A549 treated with GW870086 at 1 μM for 4 hours (cell line): ENCODE data around the gene GFRA4. TPM values are rescaled to one million over a fixed set of nuclear protein-coding genes. Genes with fewer than 3 reads are reported as not detected.

Experiments used
- total RNA-seq: library from RNA; stranded (reverse); fragments of 200-300 nt; extraction: Qiagen RNA extraction; gene quantifications from 5 replicates; pipeline ENCODE4 v1.2.3, GENCODE V29; 2022; ENCODE audit warnings: low read depth

Gene GFRA4, protein sequence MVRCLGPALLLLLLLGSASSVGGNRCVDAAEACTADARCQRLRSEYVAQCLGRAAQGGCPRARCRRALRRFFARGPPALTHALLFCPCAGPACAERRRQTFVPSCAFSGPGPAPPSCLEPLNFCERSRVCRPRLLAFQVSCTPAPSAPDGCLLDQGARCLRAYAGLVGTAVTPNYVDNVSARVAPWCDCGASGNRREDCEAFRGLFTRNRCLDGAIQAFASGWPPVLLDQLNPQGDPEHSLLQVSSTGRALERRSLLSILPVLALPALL
- total RNA-seq, result not detected in 5 replicates

DNA sequence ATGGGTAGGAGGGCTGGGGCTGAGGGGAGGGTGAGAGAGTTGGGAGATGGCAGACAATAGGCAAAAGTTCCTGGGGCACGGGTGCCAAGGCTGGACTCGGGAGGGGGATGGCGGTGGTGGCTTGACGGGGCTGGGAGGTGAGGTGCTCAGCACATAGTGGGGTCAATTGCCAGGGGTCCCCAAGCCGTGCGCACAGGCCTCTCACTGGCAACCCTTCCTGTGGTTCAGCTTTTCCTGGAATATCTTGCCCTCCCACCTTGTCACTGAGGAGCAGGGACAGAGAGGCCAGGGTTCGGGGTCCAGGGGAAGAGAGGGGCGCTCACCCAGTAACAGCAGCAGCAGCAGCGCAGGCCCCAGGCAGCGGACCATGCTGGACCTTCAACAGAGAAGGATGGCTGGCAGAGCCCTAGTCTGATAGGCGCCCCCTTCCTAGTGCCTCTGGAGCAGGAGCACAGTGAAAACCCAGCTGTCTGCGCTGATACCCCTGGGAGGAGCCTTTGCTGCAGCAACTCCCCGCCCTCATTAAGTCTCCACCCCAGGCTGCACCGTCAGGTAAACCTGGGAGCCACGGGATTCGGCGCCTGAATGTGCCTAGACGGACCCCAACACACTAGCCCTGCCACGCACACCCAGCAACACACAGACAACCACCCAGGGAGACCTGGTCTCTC, at the start of gene GFRA4:
Gene GFRA4 (minus strand): TSS at position 369 of the 671 bp plus-strand sequence. CDS start 0 bp downstream, at position 369.

DNA sequence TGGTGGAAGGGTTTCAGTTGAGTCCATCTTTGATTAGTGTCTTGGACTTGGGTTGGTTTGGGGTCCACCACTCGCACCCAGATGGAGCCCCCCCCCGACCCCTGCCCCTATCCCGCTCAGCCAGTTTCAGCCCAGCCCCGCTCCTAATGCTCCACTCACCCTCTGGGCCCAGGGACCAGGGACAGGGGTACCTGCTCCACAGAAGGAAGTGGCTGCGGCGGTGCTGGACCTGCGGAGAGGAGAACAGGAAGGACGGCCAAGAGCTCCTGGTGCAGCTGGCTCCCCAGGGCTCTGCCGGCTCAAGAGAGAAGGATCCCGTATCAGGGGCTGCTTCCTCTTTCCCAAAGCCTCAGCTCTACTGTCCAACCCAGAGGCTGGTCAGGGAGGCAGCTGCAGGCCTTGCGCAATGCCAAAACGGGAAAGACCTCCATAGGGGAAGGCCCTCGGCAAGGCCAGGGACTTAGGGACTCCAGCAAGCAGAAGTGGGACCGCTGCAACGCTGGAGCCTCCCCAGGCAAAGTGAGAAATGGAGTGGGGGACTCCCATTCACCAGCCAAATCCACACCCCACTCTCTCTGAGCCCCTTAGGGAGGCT, 49.2 kb upstream of the GFRA4 start, which contains the start of gene SIGLEC1:
Gene SIGLEC1 (minus strand): TSS at position 322 of the 595 bp plus-strand sequence. CDS start 5,472 bp downstream, outside the sequence.

DNA sequence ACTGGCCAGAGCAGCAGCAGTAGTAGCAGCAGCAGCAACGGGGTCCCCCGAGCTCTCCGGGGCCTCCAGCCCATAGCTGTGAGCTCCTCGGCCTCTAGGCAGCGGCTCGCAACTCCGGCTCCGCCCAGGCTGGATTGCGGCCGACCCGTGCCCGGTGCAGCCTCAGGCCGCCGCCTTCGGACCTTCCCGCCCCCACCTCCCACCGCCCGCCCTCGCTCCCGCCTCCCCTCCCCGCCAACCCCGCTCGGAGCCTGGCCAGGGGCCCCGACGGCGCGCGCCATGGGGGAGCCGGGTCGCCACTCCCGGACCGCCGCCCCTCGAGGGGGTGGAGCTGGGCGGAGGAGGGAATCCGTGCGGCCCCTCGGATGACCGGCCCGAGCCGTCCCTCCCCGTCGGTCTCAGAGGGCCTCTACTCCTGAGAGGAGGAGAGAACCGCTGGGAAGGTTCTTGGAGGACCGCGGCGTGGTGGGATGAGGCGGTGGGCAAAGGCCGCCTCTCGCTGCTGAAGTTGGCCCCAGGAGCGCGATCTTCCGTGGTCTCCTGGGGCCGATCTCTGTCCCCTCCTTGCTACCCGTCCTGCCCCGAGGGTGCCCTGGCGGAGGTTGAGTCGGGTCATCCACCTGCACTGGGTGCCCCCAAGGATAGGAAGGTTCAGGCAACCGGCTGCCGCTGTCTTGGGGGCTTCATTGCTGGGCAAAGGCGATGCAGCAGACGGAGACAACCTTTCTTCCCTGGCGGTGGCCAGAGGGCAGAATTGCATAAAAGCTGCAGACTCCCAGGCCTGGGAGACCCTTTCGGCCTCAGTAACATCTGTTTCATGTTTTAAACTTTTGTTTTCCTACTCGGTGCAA, 19.0 kb upstream of the GFRA4 start, which contains the start of gene ADAM33:
Gene ADAM33 (minus strand): TSS at position 80 of the 851 bp plus-strand sequence. CDS start 6 bp downstream, at position 74.

Other genes starting within 250 kb of the GFRA4 start
- gene ATRN, start 192.4 kb downstream of the GFRA4 start, total RNA-seq, result 19.6 to 27.9 TPM (median 25.9 TPM) in 5 replicates
- gene ADAM33, start 18.6 kb upstream of the GFRA4 start, total RNA-seq, result 0.05 to 0.13 TPM (median 0.07 TPM) in 3 of 5 replicates, not detected in the others
- 0.02 to 0.03 TPM in 2 of 5 replicates, not detected in the others for gene SIGLEC1, start 49.2 kb upstream of the GFRA4 start, total RNA-seq
- 0.29 to 0.65 TPM (median 0.44 TPM) in 5 replicates for gene HSPA12B, start 69.3 kb upstream of the GFRA4 start, total RNA-seq
- 104 to 160 TPM (median 155 TPM) in 5 replicates for gene ADISSP, start 104.4 kb upstream of the GFRA4 start, total RNA-seq
- gene SPEF1, start 118.0 kb upstream of the GFRA4 start, total RNA-seq, result 1.4 to 2.7 TPM (median 2.0 TPM) in 5 replicates
- gene CENPB, start 123.3 kb upstream of the GFRA4 start, total RNA-seq, result 101 to 135 TPM (median 128 TPM) in 5 replicates
- gene CDC25B, start 132.9 kb upstream of the GFRA4 start, total RNA-seq, result 212 to 267 TPM (median 253 TPM) in 5 replicates
- 13.9 to 18.4 TPM (median 16.8 TPM) in 5 replicates for gene AP5S1, start 157.1 kb upstream of the GFRA4 start, total RNA-seq
- gene MAVS, start 183.4 kb upstream of the GFRA4 start, total RNA-seq, result 17.4 to 24.6 TPM (median 23.0 TPM) in 5 replicates
- gene PANK2, start 226.0 kb upstream of the GFRA4 start, total RNA-seq, result 48.5 to 59.2 TPM (median 54.8 TPM) in 5 replicates